HT1080 (cell line): Measurements from ENCODE around the gene TMEM150B. TPM values are rescaled to one million over a fixed set of nuclear protein-coding genes. Genes with fewer than 3 reads are reported as not detected.

Experiments used
- DNase-seq: peaks from one replicate; pipeline ENCODE4 v3.0.0-alpha.2; 2015; ENCODE audit warnings: low read depth
- total RNA-seq: library from RNA; depleted of rRNA; stranded (reverse); fragments of >200 nt; shearing (Covaris generic); gene quantifications from 2 replicates; pipeline ENCODE4 v1.2.3, GENCODE V29; 2014

Gene TMEM150B
- total RNA-seq, 1 experiment from 2014 or later: not detected

GRCh38 chr19:55355213-55355821, 30.2 kb upstream of the TMEM150B start:
- DNase-seq: no peak

GRCh38 chr19:55354698-55355212, 29.6 kb upstream of the TMEM150B start, which contains the start of gene COX6B2:
Gene COX6B2, minus strand, starts transcription at chr19:55354719. Its CDS starts 198 bp downstream, at chr19:55354521.
- no peak for DNase-seq

- peak; percentile 33 for DNase-seq
These were observed 28.9 kb upstream of the TMEM150B start for GRCh38 chr19:55353803-55354697.

- no peak for DNase-seq
These were observed 28.2 kb upstream of the TMEM150B start for GRCh38 chr19:55353356-55353802.

- DNase-seq: no peak
These were observed 27.5 kb upstream of the TMEM150B start for GRCh38 chr19:55352549-55353145.

- peak; percentile 64 for DNase-seq
These were observed 26.9 kb upstream of the TMEM150B start for GRCh38 chr19:55352040-55352439.

DNA sequence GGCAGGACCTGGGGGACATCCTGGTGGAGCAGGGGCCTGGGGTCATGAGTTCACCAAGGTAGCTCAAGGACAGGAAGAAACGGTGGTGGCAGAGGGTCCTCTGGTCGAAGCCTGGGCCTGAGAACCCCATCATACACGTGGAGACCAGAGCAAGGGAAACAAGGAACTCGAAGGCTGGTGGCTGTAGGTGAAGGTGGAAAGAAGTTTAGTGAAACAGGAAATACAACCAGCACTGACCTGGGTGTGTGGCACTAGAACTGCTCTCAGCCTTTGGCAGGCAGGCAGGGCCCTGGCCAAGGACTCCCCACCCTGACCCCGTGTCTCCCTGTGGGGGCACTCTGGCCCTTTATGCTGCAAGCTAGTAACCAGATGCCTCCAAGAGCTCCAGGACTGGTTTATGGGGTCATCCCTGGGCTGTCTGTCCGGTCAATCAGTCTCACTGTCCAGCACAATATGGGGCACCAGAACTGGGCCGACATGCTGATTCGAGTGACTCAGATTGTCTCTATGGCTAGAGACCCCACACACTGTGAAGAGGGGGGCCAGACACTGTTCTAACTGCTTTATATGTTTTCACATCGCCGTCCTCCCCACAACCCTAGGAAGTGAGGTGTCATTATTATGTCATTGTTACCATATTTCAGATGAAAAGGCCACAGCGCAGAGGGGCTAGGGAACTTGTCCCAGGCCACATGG, 25.6 kb upstream of the TMEM150B start:
- DNase-seq: no peak

- no peak for DNase-seq
These were observed 23.3 kb upstream of the TMEM150B start for GRCh38 chr19:55348317-55349034.

DNA sequence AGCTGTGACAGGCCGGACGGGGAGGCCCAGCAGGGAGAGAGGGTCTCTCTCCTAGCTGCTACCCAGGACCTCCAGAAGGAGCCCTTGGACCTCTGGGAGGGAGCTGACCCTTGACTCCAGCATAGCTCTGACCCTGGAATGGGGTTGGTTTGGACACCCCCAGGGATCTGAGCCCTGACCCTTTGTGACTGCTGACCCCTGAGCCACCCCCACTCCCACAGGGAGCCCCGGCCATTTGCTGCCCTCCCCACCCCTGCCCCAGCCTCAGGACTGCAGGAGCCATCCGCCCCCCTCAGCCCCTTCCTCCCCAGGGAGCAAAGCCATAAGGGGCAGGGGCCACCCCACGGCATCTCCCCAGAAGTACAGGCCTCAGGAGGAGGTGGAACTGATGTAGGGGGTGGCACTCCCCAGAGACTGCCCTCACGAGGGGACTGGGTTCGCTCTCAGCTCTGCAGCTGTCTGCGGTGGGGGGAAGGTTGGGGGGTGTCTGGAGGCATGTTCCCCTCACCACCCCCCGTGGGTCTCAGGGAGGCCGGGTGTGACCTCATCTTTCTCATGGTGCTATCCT, 22.4 kb upstream of the TMEM150B start:
- no peak for DNase-seq

GRCh38 chr19:55346725-55347441, 21.7 kb upstream of the TMEM150B start:
- DNase-seq: no peak

GRCh38 chr19:55345818-55346724, 20.9 kb upstream of the TMEM150B start:
- DNase-seq: no peak

DNA sequence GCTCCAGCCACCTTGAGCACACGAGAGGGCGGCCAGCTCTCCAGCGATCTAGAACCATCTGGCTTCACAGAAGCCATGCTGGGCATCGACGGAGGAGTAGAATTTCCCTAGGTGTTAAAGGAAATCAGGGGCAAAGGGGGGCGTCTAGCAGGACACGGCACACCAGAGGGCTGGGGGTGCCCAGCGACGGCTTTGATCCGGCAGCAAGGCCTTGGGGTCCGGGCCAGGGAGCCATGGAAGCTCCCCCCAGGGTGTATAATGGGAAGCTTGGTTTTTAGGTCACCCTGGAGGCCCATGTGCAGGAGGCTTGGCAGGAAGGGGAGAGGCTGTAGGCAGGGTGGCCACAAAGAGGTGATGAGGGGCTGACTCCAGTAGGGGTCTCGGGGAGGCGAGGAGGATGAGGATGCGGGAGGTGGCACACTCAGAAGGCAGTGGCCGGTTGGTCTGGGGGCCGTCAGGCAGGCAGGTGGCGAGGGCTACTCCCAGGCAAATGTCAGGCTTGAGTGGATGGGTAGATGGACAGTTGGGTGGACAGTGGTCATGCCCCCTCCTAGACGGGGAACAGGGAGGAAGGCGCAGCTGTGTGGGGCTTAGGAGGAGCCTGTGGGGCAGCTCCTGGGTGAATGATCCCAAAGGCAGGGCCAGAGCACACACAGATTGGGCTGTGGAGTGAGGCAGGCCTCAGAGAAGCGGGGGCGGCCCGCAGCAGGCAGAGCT, 20.1 kb upstream of the TMEM150B start:
- DNase-seq: no peak

DNA sequence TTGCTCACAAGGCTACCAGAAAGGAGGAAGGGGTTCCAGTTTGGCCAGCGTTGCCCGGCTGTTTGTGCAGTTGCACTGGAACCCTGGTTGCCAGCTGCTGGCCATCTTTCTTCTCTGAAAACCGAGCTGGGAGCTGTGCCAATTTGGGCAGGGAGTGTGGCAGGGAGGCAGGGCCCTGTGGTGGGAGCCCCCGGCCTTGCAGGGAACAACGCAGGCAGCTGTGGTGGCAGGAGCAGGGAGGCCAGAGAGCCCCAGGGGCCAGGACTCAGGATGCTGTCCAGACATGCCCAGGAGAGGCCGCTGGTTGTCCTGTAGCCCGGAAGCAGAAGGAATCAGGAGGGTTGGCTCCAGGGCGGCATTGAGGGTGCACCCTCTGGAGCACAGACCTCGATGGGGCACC, 19.3 kb upstream of the TMEM150B start:
- DNase-seq: no peak

DNA sequence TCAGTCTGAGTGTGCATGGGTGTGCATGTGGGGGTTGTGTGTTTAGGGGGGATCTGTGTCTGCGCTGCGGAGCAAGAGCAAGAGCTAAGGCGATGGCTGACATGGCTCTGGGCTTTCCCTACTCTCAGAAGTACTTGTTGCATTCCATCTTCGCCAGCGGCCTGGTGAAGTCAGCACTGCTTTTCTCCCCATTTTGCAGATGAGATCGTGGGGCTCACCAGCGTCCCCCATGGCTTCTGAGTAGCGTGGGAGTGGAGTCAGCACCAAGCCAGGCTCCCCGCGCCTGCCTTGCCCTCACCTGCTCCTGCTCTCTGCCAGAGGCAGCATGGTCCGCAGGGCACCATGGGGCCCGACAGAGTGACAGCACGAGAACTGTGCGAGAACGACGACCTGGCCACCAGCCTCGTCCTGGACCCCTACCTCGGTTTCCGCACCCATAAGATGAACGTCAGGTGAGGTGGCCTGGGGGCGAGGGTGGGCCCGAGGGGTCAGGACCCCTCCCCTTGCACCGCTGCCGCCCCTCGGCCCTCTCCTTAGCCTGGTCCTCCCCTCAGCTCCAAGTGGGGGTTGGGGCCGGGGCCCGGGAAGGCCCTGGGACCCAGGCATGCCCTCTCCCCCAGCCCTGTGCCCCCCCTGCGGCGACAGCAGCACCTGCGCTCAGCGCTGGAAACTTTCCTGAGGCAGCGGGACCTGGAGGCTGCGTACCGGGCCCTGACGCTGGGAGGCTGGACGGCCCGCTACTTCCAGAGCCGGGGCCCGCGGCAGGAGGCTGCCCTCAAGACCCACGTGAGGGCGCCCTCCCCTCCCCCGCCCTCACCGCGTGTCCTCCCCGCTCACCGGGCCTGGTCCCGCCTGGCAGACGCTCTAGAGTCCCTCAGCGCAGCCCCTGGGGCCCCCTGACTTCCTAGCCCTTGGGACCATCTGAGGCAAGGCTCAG, 16.7 kb upstream of the TMEM150B start:
- no peak for DNase-seq

DNA sequence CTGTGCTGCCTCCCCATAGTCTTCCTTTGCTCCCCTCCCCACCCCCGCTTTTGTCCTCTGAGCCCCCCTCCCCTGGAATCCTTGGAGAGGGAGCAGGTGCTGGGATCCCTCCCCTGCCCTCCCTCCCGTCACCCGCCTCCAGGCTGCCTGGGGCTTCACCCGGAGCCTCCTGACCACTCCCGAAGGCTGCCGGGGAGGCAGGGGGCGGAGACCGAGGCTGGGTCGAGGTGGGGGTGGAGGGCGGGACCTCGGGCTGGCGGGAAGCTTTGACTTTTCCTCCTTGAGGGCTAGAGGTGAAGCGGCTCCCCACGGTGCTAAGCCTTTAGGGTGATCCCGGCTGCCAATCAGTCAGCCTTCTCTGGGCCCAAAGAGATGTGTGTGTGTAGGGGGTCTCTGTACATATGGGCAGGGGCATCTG, 16.0 kb upstream of the TMEM150B start:
- DNase-seq: no peak

DNA sequence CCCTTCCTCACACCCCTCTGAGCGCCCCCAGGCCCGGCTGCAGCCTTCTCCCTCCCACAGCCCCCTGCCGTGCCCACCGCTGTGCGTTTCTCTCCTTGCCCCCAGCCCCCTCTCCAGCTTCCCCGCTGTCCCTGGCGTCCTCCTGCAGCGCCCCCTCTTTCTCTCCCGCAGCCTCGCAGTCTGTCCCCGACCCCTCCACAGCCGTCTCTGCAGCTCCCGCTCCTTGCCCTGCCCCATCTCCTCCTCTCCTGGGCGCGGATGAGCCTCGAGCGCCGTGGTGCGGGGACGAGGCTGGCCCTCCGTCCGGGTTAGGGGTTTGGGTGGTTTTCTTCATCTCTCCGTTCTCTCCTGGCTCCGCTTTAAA, 15.6 kb upstream of the TMEM150B start:
- DNase-seq: no peak
